ENCODE data around the gene SDHB. TPM values are rescaled to one million over a fixed set of nuclear protein-coding genes. Genes with fewer than 3 reads are reported as not detected.

Gene SDHB
- total RNA-seq, 1 donor from 2014 or later = 61.2 TPM

DNA sequence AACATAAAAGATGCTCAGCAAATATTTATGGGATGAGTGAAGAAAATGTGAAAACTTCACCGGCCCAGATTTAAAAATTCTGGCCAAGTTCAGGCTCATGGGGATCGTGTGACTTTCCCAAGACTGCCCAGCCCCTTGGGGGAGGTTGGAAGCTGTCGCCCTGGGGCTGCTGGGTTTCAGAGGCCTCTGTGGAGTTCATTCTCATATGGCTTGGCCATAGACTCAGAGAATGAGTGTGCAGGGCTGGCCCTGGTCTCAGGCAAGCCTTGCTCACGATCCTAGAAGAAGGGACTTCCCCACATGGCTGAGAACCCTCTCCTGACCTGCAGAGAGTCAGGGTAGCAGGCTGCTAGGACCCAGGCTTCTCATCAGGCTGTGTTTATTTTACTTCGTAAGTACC lies 40.8 kb upstream of the SDHB start:
- Mint-ChIP-seq H3K4me3 (no peak overlapping the region), H3K9me3 (no peaks in the 10 kb centered on the region), H3K27ac (no peak overlapping the region), H3K4me1 (peaks cover 46% of the 10 kb centered on the region), H3K36me3 (no peaks in the 10 kb centered on the region), H3K27me3 (ENCODE audit: insufficient read depth, low read depth) (peaks cover 21% of the 10 kb centered on the region)
- no peaks in the 10 kb centered on the region for H3K79me2 ChIP-seq (ENCODE audit: low read depth)
- TF ChIP-seq EZH2 (IDR thresholded peaks at IDR 0.05) (no peak), EZH2phosphoT487 (IDR thresholded peaks at IDR 0.05) (no peak)
- TF ChIP-seq, protein P1, sequence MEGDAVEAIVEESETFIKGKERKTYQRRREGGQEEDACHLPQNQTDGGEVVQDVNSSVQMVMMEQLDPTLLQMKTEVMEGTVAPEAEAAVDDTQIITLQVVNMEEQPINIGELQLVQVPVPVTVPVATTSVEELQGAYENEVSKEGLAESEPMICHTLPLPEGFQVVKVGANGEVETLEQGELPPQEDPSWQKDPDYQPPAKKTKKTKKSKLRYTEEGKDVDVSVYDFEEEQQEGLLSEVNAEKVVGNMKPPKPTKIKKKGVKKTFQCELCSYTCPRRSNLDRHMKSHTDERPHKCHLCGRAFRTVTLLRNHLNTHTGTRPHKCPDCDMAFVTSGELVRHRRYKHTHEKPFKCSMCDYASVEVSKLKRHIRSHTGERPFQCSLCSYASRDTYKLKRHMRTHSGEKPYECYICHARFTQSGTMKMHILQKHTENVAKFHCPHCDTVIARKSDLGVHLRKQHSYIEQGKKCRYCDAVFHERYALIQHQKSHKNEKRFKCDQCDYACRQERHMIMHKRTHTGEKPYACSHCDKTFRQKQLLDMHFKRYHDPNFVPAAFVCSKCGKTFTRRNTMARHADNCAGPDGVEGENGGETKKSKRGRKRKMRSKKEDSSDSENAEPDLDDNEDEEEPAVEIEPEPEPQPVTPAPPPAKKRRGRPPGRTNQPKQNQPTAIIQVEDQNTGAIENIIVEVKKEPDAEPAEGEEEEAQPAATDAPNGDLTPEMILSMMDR (IDR thresholded peaks at IDR 0.05) = no peak
- peaks cover 12% of the 10 kb centered on the region for H3K4me1 ChIP-seq
- H3K4me2 ChIP-seq = no peak overlapping the region
- DNase-seq (ENCODE audit: low spot score) = no peak
- no peaks in the 10 kb centered on the region for H3K9me3 ChIP-seq (ENCODE audit: low read depth)
- no peaks in the 10 kb centered on the region for H3K27me3 ChIP-seq
- no peak overlapping the region for H2AFZ ChIP-seq (replicated peaks)
- no peaks in the 10 kb centered on the region for H3K36me3 ChIP-seq
- H3F3A ChIP-seq (ENCODE audit: low read depth) = peaks cover 3% of the 10 kb centered on the region
- no peaks in the 10 kb centered on the region for H4K20me1 ChIP-seq (ENCODE audit: low read depth)
- H3K4me3 ChIP-seq = no peak overlapping the region
- H3K9ac ChIP-seq = no peak overlapping the region
- H3K27ac ChIP-seq = no peak overlapping the region

DNA sequence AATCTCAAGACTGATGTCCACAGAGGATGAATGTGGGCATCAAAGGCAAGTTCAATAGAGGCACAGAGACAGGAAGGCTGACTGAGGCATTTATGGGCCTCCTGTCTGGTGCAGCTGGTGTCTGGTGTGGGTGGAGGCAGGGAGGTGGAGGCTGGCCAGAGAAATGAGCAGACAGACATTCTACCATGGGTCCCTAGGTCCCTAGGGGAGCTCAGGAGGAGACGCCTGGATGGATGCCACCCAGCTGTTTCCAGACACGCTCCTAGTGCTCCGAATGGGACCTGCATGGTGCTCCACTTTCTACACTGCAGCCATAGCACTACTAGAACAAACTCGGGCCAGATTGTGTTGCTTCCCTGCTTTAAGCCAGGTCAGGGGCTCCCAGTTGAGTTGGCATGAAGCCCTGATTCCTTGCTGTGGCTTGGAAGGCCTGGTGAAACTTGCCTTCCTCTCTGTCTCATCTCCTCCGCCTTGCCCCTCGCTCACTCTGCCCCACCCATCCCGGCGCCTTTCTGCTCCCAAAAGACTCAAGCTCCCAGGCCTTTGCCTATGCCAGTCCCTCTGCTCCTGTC lies 40.1 kb upstream of the SDHB start:
- H3K27me3 Mint-ChIP-seq (ENCODE audit: insufficient read depth, low read depth) = peaks cover 21% of the 10 kb centered on the region
- H3K4me1 Mint-ChIP-seq = peaks cover 43% of the 10 kb centered on the region
- Histone ChIP-seq H3K4me2 (no peak overlapping the region), H3K4me1 (peaks cover 12% of the 10 kb centered on the region), H3K79me2 (ENCODE audit: low read depth) (no peaks in the 10 kb centered on the region), H3K27ac (no peak overlapping the region), H3K9ac (no peak overlapping the region), H3F3A (ENCODE audit: low read depth) (peaks cover 3% of the 10 kb centered on the region), H4K20me1 (ENCODE audit: low read depth) (no peaks in the 10 kb centered on the region), H2AFZ (replicated peaks) (no peak overlapping the region), H3K36me3 (no peaks in the 10 kb centered on the region), H3K4me3 (no peak overlapping the region), H3K27me3 (no peaks in the 10 kb centered on the region), H3K9me3 (ENCODE audit: low read depth) (no peaks in the 10 kb centered on the region)
- DNase-seq (ENCODE audit: low spot score) = no peak
- no peaks in the 10 kb centered on the region for H3K36me3 Mint-ChIP-seq
- H3K9me3 Mint-ChIP-seq = no peaks in the 10 kb centered on the region
- TF ChIP-seq EZH2 (IDR thresholded peaks at IDR 0.05) (no peak), EZH2phosphoT487 (IDR thresholded peaks at IDR 0.05) (no peak)
- TF ChIP-seq, protein P1 (IDR thresholded peaks at IDR 0.05) = no peak
- H3K27ac Mint-ChIP-seq = no peak overlapping the region
- H3K4me3 Mint-ChIP-seq = no peak overlapping the region

DNA sequence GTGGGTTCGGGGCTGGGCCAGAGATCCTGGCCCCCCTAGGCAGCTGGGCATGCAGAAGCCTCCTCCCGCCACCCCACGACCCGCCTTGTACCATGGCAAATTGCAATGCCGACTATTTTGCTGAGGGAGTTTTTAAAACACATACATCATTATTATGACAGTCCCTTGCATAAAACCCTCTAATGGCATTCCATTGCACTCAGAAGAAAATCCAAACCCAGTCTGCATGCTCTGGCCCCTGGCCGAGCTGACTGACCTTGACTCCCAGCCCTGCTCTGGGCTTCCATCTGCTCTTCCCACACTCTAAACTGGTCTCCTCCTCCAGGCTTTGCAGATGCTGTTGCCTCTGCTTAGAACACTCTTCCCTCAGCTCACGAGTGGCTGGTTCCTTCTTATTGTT lies 37.4 kb upstream of the SDHB start:
- Histone ChIP-seq H3F3A (ENCODE audit: low read depth) (no peaks in the 10 kb centered on the region), H3K27me3 (no peaks in the 10 kb centered on the region), H3K9ac (no peak overlapping the region), H3K79me2 (ENCODE audit: low read depth) (no peaks in the 10 kb centered on the region), H3K4me1 (peaks cover 6% of the 10 kb centered on the region), H3K36me3 (no peaks in the 10 kb centered on the region), H3K9me3 (ENCODE audit: low read depth) (no peaks in the 10 kb centered on the region), H4K20me1 (ENCODE audit: low read depth) (no peaks in the 10 kb centered on the region), H2AFZ (replicated peaks) (no peak overlapping the region), H3K4me3 (no peak overlapping the region), H3K4me2 (no peak overlapping the region), H3K27ac (no peak overlapping the region)
- TF ChIP-seq EZH2phosphoT487 (IDR thresholded peaks at IDR 0.05) (no peak), EZH2 (IDR thresholded peaks at IDR 0.05) (no peak)
- TF ChIP-seq, protein P1 (IDR thresholded peaks at IDR 0.05) = no peak
- H3K4me3 Mint-ChIP-seq = no peak overlapping the region
- DNase-seq (ENCODE audit: low spot score) = no peak
- H3K27me3 Mint-ChIP-seq (ENCODE audit: insufficient read depth, low read depth) = peaks cover 17% of the 10 kb centered on the region
- H3K4me1 Mint-ChIP-seq = peaks cover 26% of the 10 kb centered on the region
- H3K9me3 Mint-ChIP-seq = no peaks in the 10 kb centered on the region
- no peak overlapping the region for H3K27ac Mint-ChIP-seq
- no peaks in the 10 kb centered on the region for H3K36me3 Mint-ChIP-seq
